Right lobe of liver (tissue), 4 donors: ENCODE measurements around the gene METTL24.

ENCODE experiments used
- CTCF ChIP-seq, 4 donors: fragments of 200-600 bp in 3 of 4; fragments of 450-650 bp in 1 of 4; IDR thresholded peaks; one replicate each; pipeline versions ENCODE4 v1.5.1 to v1.8.0; 2016 to 2022; ENCODE audit warnings: antibody characterized with exemption in 4 of 4, mild to moderate bottlenecking in 2 of 4
- POLR2A ChIP-seq: fragments of 450-650 bp; IDR thresholded peaks from one replicate; pipeline ENCODE4 v1.6.1; 2017; ENCODE audit warnings: antibody characterized with exemption, mild to moderate bottlenecking
- donor health status: DM: no; HTN: no; CAD: no.
- donor health status: DM: no; HTN: no; CAD: no.
- donor health status: DM: no; HTN: yes; CAD: no.

- TF ChIP-seq CTCF (IDR thresholded peaks at IDR 0.05): no peak
- no peak for TF ChIP-seq POLR2A
Measured at GRCh38 chr6:110404607-110405006, 46.5 kb upstream of the METTL24 start.
